ENCODE data around the gene CPNE8. TPM values are rescaled to one million over a fixed set of nuclear protein-coding genes. Genes with fewer than 3 reads are reported as not detected.
A peak's percentile ranks its signal among the peaks of the same experiment; 100 is the strongest.

The CPNE8 gene
- total RNA-seq, 2 donors from 2014 or later: 11.7 to 33.3 TPM

GRCh38 chr12:38886931-38887330, 18.5 kb downstream of the CPNE8 start:
- no peaks in the 10 kb centered on the region for H3K9me3 ChIP-seq
- H3K27me3 ChIP-seq: no peaks in the 10 kb centered on the region
- intact Hi-C loops (cut with DNase I): no loop called here
- no peaks in the 10 kb centered on the region for H3K36me3 ChIP-seq
- H3K9ac ChIP-seq (ENCODE audit: low read depth in 2 of 2, low read length in 2 of 2): no peak overlapping the region
- H3K4me1 ChIP-seq: peaks cover 4% of the 10 kb centered on the region
- H3K27ac ChIP-seq: no peak overlapping the region
- TF ChIP-seq, protein P1, sequence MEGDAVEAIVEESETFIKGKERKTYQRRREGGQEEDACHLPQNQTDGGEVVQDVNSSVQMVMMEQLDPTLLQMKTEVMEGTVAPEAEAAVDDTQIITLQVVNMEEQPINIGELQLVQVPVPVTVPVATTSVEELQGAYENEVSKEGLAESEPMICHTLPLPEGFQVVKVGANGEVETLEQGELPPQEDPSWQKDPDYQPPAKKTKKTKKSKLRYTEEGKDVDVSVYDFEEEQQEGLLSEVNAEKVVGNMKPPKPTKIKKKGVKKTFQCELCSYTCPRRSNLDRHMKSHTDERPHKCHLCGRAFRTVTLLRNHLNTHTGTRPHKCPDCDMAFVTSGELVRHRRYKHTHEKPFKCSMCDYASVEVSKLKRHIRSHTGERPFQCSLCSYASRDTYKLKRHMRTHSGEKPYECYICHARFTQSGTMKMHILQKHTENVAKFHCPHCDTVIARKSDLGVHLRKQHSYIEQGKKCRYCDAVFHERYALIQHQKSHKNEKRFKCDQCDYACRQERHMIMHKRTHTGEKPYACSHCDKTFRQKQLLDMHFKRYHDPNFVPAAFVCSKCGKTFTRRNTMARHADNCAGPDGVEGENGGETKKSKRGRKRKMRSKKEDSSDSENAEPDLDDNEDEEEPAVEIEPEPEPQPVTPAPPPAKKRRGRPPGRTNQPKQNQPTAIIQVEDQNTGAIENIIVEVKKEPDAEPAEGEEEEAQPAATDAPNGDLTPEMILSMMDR (IDR thresholded peaks at IDR 0.05): no peak
- DNase-seq: no peak
- no peak overlapping the region for H3K4me3 ChIP-seq

DNA sequence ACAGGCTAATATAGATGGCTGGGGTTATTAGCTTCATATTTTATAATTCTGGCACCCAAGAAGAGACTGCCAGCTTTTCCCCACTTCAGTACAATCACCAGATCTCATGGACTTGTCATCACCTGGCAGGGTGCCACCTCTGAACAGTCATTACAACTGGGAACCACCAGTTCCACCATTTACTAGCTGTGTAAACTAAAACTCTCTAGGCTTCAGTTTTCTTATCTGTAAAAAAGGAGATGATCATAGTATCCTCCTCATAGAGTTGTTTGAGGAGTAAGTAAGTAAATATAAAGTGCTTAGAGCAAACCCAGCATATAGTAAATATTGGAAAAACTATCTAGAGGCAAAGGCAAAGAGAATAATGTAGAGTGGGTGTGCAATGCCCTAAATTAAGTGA, 19.3 kb downstream of the CPNE8 start:
- Histone ChIP-seq H3K36me3 (no peaks in the 10 kb centered on the region), H3K27ac (peak overlapping the region; percentile 7), H3K27me3 (no peaks in the 10 kb centered on the region), H3K9ac (ENCODE audit: low read depth in 2 of 2, low read length in 2 of 2) (no peak overlapping the region), H3K4me3 (no peak overlapping the region), H3K4me1 (peaks cover 4% of the 10 kb centered on the region), H3K9me3 (no peaks in the 10 kb centered on the region)
- TF ChIP-seq, protein P1 (IDR thresholded peaks at IDR 0.05): no peak
- DNase-seq: peak; percentile 88
- intact Hi-C loops (cut with DNase I): no loop called here

DNA sequence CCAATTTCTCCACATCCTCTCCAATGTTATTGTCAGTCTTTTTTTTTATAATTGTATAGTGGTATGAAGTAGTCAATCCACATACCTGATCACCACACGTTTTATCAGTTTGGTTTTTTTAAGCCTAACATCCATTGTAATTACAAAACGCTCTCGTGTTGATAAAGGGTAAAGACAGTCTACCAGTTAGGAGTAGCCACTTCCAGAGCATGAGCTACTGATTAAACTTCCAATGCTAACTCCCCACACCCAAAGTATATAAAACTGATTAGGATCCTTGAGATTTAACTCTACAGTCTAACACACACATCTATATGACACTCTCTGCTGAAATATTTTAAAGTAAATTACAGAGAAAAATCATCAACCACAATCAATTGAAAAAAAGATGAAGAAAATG, 20.7 kb downstream of the CPNE8 start:
- TF ChIP-seq, protein P1 (IDR thresholded peaks at IDR 0.05): no peak
- H3K9me3 ChIP-seq: no peaks in the 10 kb centered on the region
- H3K4me3 ChIP-seq: no peak overlapping the region
- H3K27me3 ChIP-seq: no peaks in the 10 kb centered on the region
- intact Hi-C loops (cut with DNase I): no loop called here
- no peak for DNase-seq
- no peaks in the 10 kb centered on the region for H3K36me3 ChIP-seq
- H3K27ac ChIP-seq: no peak overlapping the region
- no peak overlapping the region for H3K9ac ChIP-seq (ENCODE audit: low read depth in 2 of 2, low read length in 2 of 2)
- no peaks in the 10 kb centered on the region for H3K4me1 ChIP-seq

DNA sequence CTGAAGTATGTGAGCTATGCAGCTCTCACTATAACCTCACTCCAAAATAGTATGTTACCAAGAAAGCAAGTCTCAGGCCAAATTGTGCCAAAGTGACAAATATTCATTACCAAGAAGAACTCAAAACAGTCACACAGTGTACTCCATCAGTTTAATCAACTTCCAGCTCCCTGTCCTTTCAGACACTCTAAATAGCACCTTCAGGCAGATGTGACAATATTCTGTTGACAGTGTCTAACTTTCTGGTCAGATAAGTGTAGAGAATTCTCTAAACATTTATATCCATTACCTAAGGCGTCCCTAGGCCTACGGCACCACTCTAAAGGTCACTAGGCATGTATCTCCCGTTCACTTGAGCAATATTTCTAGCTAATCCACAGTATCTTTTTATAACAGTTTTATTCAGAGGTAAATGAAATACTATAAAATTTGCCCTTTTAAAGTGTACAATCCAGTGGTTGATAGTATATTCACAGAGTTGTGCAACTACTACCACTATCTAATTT, 21.7 kb downstream of the CPNE8 start:
- Histone ChIP-seq H3K9ac (ENCODE audit: low read depth in 2 of 2, low read length in 2 of 2) (no peak overlapping the region), H3K4me1 (no peaks in the 10 kb centered on the region), H3K36me3 (no peaks in the 10 kb centered on the region), H3K27ac (no peak overlapping the region), H3K4me3 (no peak overlapping the region), H3K9me3 (no peaks in the 10 kb centered on the region), H3K27me3 (no peaks in the 10 kb centered on the region)
- intact Hi-C loops (cut with DNase I): no loop called here
- no peak for DNase-seq
- TF ChIP-seq, protein P1 (IDR thresholded peaks at IDR 0.05): no peak

DNA sequence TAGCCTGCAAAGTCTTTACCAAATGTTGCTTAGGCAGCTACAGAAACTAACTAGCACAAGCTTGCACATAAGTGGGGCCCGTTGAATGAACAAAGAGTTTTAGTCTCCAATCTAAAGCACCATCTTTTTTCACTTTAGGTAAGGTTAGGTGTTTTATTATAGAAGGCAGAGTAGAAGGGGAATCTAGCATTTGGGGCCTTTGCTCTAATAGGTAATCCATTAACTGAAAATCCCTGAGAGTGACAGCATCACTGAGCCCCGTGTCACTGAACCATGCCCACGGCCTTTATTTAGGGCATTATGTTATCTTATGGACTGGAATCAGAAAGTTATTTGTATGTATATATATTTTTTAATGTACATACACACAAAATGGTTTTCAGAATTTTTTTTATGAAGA, 25.1 kb downstream of the CPNE8 start:
- no peak for DNase-seq
- intact Hi-C loops (cut with DNase I): no loop called here
- Histone ChIP-seq H3K4me3 (no peak overlapping the region), H3K27ac (no peak overlapping the region), H3K9me3 (no peaks in the 10 kb centered on the region), H3K4me1 (no peaks in the 10 kb centered on the region), H3K36me3 (no peaks in the 10 kb centered on the region), H3K27me3 (no peaks in the 10 kb centered on the region), H3K9ac (ENCODE audit: low read depth in 2 of 2, low read length in 2 of 2) (no peak overlapping the region)
- TF ChIP-seq, protein P1 (IDR thresholded peaks at IDR 0.05): no peak
